Measurements from ENCODE around the gene BANF1.

DNA sequence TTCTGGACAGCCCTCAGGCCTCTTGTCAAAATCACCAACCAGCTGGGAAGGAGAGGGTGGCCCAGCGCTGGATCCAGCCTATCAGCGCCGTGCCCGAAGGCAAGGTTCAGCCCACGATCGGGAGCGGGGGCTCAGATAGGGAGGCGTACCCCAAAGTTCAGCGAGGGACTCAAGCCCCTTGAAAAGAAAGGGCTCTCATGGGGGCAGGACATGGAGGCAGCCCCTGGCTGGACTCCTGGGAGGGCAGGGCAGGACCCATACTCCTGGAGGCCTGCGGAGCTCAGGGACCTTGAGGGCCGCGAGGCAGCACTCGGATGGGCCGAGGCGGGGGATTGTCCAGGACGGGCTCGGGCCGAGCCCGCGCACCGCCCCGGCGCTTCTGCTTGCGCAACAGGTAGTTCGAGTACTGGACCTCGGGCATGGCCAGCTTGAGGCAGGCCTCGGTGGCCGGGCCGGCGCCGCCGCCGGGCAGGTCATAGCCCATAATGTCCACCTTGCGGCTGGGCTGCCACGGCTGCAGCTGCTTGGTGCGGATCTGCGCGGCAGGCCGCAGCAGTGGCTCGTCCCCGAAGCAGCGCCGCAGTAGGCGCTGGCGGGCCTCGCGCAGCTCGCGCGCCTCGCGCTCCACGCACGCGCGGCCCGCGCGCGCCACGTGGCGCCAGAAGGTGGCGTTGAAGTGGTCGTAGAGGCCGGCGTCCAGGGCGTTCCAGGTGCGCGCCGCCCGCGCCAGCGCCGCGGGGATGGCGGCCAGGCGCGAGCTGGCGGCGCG is 40.1 kb downstream of the BANF1 start:
- no peak for TF ChIP-seq CTCF (IDR thresholded peaks at IDR 0.05)
- no peak for TF ChIP-seq POLR2A (IDR thresholded peaks at IDR 0.05)

All from body of pancreas (tissue), 4 donors.